ENCODE data around the gene TMCO4.

TMCO4 gene

GRCh38 chr1:19758227-19758830 lies 41.4 kb downstream of the TMCO4 start:
- H3K36me3 Mint-ChIP-seq: peaks cover 40 to 47% of the 10 kb centered on the region in 2 donors
- H3K27ac Mint-ChIP-seq: no peak overlapping the region
- no peaks in the 10 kb centered on the region for H3K4me1 Mint-ChIP-seq
- no peak overlapping the region for H3K4me3 Mint-ChIP-seq
- no peaks in the 10 kb centered on the region for H3K9me3 Mint-ChIP-seq
- DNase-seq (no peak), ATAC-seq (replicated peaks) (no peak)
- H3K27me3 Mint-ChIP-seq: no peaks in the 10 kb centered on the region

- DNase-seq (no peak), ATAC-seq (replicated peaks) (no peak)
- Mint-ChIP-seq H3K36me3 (peaks cover 44 to 51% of the 10 kb centered on the region in 2 donors), H3K4me1 (no peaks in the 10 kb centered on the region), H3K4me3 (no peak overlapping the region), H3K9me3 (no peaks in the 10 kb centered on the region), H3K27ac (no peak overlapping the region), H3K27me3 (no peaks in the 10 kb centered on the region)
Observed at GRCh38 chr1:19757641-19758040, 42.1 kb downstream of the TMCO4 start.

- Mint-ChIP-seq H3K36me3 (peaks cover 46 to 58% of the 10 kb centered on the region in 2 donors), H3K9me3 (no peaks in the 10 kb centered on the region), H3K4me1 (no peaks in the 10 kb centered on the region), H3K27ac (no peak overlapping the region), H3K27me3 (no peaks in the 10 kb centered on the region), H3K4me3 (no peak overlapping the region)
- ATAC-seq (replicated peaks) (no peak), DNase-seq (no peak)
Observed at GRCh38 chr1:19756480-19756879, 43.2 kb downstream of the TMCO4 start.

GRCh38 chr1:19754482-19754881 lies 45.2 kb downstream of the TMCO4 start:
- Mint-ChIP-seq H3K36me3 (peaks cover 50 to 63% of the 10 kb centered on the region in 2 donors), H3K27ac (no peak overlapping the region), H3K4me3 (no peak overlapping the region), H3K27me3 (no peaks in the 10 kb centered on the region), H3K9me3 (peaks cover 0 to 3% of the 10 kb centered on the region in 2 donors), H3K4me1 (no peaks in the 10 kb centered on the region)
- ATAC-seq (replicated peaks): no peak
- DNase-seq: no peak

GRCh38 chr1:19752083-19752696 lies 47.5 kb downstream of the TMCO4 start:
- ATAC-seq (replicated peaks) (no peak), DNase-seq (no peak)
- Mint-ChIP-seq H3K27me3 (no peaks in the 10 kb centered on the region), H3K4me3 (no peak overlapping the region), H3K36me3 (peaks cover 43 to 54% of the 10 kb centered on the region in 2 donors), H3K4me1 (no peaks in the 10 kb centered on the region), H3K27ac (no peak overlapping the region), H3K9me3 (peaks cover 0 to 3% of the 10 kb centered on the region in 2 donors)

GRCh38 chr1:19750882-19751276 lies 48.8 kb downstream of the TMCO4 start:
- H3K9me3 Mint-ChIP-seq: peaks cover 0 to 3% of the 10 kb centered on the region in 2 donors

GRCh38 chr1:19750101-19750881 lies 49.4 kb downstream of the TMCO4 start:
- Mint-ChIP-seq H3K27me3 (no peaks in the 10 kb centered on the region), H3K27ac (no peak overlapping the region), H3K4me3 (no peak overlapping the region), H3K9me3 (peaks cover 0 to 3% of the 10 kb centered on the region in 2 donors), H3K4me1 (no peaks in the 10 kb centered on the region), H3K36me3 (peaks cover 39 to 60% of the 10 kb centered on the region in 2 donors)
- DNase-seq (no peak), ATAC-seq (replicated peaks) (no peak)

More at GRCh38 chr1:19750882-19751276, 48.8 kb downstream of the TMCO4 start:
- Mint-ChIP-seq H3K36me3 (peaks cover 42 to 58% of the 10 kb centered on the region in 2 donors), H3K27me3 (no peaks in the 10 kb centered on the region), H3K4me1 (no peaks in the 10 kb centered on the region), H3K4me3 (no peak overlapping the region), H3K27ac (no peak overlapping the region)
- no peak for ATAC-seq (replicated peaks)
- DNase-seq: no peak

- Mint-ChIP-seq H3K36me3 (peaks cover 38 to 63% of the 10 kb centered on the region in 2 donors), H3K9me3 (peaks cover 0 to 3% of the 10 kb centered on the region in 2 donors), H3K4me3 (no peak overlapping the region), H3K27me3 (no peaks in the 10 kb centered on the region), H3K27ac (no peak overlapping the region), H3K4me1 (no peaks in the 10 kb centered on the region)
- ATAC-seq (replicated peaks) (no peak), DNase-seq (no peak)
Observed at GRCh38 chr1:19749685-19750084, 50.0 kb downstream of the TMCO4 start.

- Mint-ChIP-seq H3K9me3 (peaks cover 0 to 3% of the 10 kb centered on the region in 2 donors), H3K27ac (no peak overlapping the region), H3K36me3 (peaks cover 33 to 74% of the 10 kb centered on the region in 2 donors), H3K27me3 (no peaks in the 10 kb centered on the region), H3K4me3 (no peak overlapping the region), H3K4me1 (no peaks in the 10 kb centered on the region)
- DNase-seq: no peak
- ATAC-seq (replicated peaks): no peak
Observed at GRCh38 chr1:19747761-19748160, 52.0 kb downstream of the TMCO4 start.

GRCh38 chr1:19744886-19745285 lies 54.8 kb downstream of the TMCO4 start:
- Mint-ChIP-seq H3K27me3 (no peaks in the 10 kb centered on the region), H3K27ac (no peak overlapping the region), H3K9me3 (no peaks in the 10 kb centered on the region), H3K4me3 (no peak overlapping the region), H3K4me1 (no peaks in the 10 kb centered on the region), H3K36me3 (peaks cover 36 to 71% of the 10 kb centered on the region in 2 donors)
- DNase-seq (no peak), ATAC-seq (replicated peaks) (no peak)

- Mint-ChIP-seq H3K27me3 (no peaks in the 10 kb centered on the region), H3K4me3 (no peak overlapping the region), H3K4me1 (no peaks in the 10 kb centered on the region), H3K9me3 (peaks cover 2 to 4% of the 10 kb centered on the region in 2 donors), H3K27ac (no peak overlapping the region), H3K36me3 (peaks cover 36 to 71% of the 10 kb centered on the region in 2 donors)
- no peak for DNase-seq
- no peak for ATAC-seq (replicated peaks)
Observed at GRCh38 chr1:19744335-19744743, 55.4 kb downstream of the TMCO4 start.

GRCh38 chr1:19743793-19744192 lies 55.9 kb downstream of the TMCO4 start:
- Mint-ChIP-seq H3K27ac (no peak overlapping the region), H3K9me3 (peaks cover 2 to 4% of the 10 kb centered on the region in 2 donors), H3K4me3 (no peak overlapping the region), H3K36me3 (peaks cover 40 to 75% of the 10 kb centered on the region in 2 donors), H3K27me3 (no peaks in the 10 kb centered on the region), H3K4me1 (no peaks in the 10 kb centered on the region)
- no peak for ATAC-seq (replicated peaks)
- DNase-seq: no peak

- Mint-ChIP-seq H3K27ac (no peak overlapping the region), H3K27me3 (no peaks in the 10 kb centered on the region), H3K4me1 (no peaks in the 10 kb centered on the region), H3K9me3 (peaks cover 2 to 4% of the 10 kb centered on the region in 2 donors), H3K4me3 (no peak overlapping the region), H3K36me3 (peaks cover 39 to 78% of the 10 kb centered on the region in 2 donors)
- ATAC-seq (replicated peaks) (no peak), DNase-seq (no peak)
Observed at GRCh38 chr1:19743180-19743579, 56.5 kb downstream of the TMCO4 start.

- Mint-ChIP-seq H3K27ac (no peak overlapping the region), H3K27me3 (no peaks in the 10 kb centered on the region), H3K4me1 (no peaks in the 10 kb centered on the region), H3K4me3 (no peak overlapping the region), H3K36me3 (peaks cover 41 to 81% of the 10 kb centered on the region in 2 donors), H3K9me3 (peaks cover 2 to 4% of the 10 kb centered on the region in 2 donors)
- ATAC-seq (replicated peaks) (no peak), DNase-seq (no peak)
Observed at GRCh38 chr1:19739628-19740027, 60.1 kb downstream of the TMCO4 start.

Measured in stimulated activated naive B cell treated with anti-CD40 and anti-IgM and Interleukin-4, amounts not matched to agents 10 μg/mL and 1 μg/mL and 100 μg/mL, for 72 hours (primary cell).